Panc1 (cell line): Measurements from ENCODE around the gene DNAJB8.

Source experiments
- CTCF ChIP-seq: fragments of 450-650 bp; IDR thresholded peaks from 2 replicates; pipeline ENCODE4 v1.5.1; 2017; ENCODE audit warnings: mild to moderate bottlenecking
- POLR2AphosphoS5 ChIP-seq: IDR thresholded peaks from 2 replicates; pipeline ENCODE4 v1.6.1; 2012; ENCODE audit warnings: mild to moderate bottlenecking, low read depth, low read length, moderate library complexity
- REST ChIP-seq, 2 experiments: IDR thresholded peaks; 2 replicates each; pipeline ENCODE4 v1.6.1; 2011 to 2012; ENCODE audit warnings: low read depth in 2 of 2, control low read depth in 1 of 2, low read length in 1 of 2, mild to moderate bottlenecking in 1 of 2, moderate library complexity in 1 of 2; ENCODE audit not compliant: insufficient read depth in 1 of 2

- TF ChIP-seq CTCF (no peak), POLR2AphosphoS5 (no peak), REST (IDR thresholded peaks at IDR 0.05; ENCODE audit: insufficient read depth in 1 of 2, low read depth in 2 of 2, low read length in 1 of 2) (no peak)
Measured at GRCh38 chr3:128468285-128468790, 1.6 kb upstream of the DNAJB8 start.
